ENCODE data around the gene RAB11B.

RAB11B gene

GRCh38 chr19:8397746-8398310, 7.7 kb downstream of the RAB11B start:
- DNase-seq (ENCODE audit: low read depth) = no peak
- no peak for TF ChIP-seq CTCF (IDR thresholded peaks at IDR 0.05; ENCODE audit: low read depth, low read length, missing control alignments)
- H3K4me3 ChIP-seq (ENCODE audit: low read depth, low read length) = no peak overlapping the region
- in situ Hi-C loops (cut with HindIII; ENCODE audit: low sequenced_read_pairs) = no loop called here

GRCh38 chr19:8398311-8398771, 8.2 kb downstream of the RAB11B start:
- in situ Hi-C loops (cut with HindIII; ENCODE audit: low sequenced_read_pairs) = no loop called here
- no peak overlapping the region for H3K4me3 ChIP-seq (ENCODE audit: low read depth, low read length)
- no peak for TF ChIP-seq CTCF (IDR thresholded peaks at IDR 0.05; ENCODE audit: low read depth, low read length, missing control alignments)
- no peak for DNase-seq (ENCODE audit: low read depth)

- no peak for TF ChIP-seq CTCF (IDR thresholded peaks at IDR 0.05; ENCODE audit: low read depth, low read length, missing control alignments)
- no peak overlapping the region for H3K4me3 ChIP-seq (ENCODE audit: low read depth, low read length)
- in situ Hi-C loops (cut with HindIII; ENCODE audit: low sequenced_read_pairs) = no loop called here
- no peak for DNase-seq (ENCODE audit: low read depth)
Measured at GRCh38 chr19:8399681-8400188, 9.6 kb downstream of the RAB11B start.

- no peak for DNase-seq (ENCODE audit: low read depth)
- TF ChIP-seq CTCF (IDR thresholded peaks at IDR 0.05; ENCODE audit: low read depth, low read length, missing control alignments) = no peak
- no peak overlapping the region for H3K4me3 ChIP-seq (ENCODE audit: low read depth, low read length)
- in situ Hi-C loops (cut with HindIII; ENCODE audit: low sequenced_read_pairs) = no loop called here
Measured at GRCh38 chr19:8401981-8402411, 11.8 kb downstream of the RAB11B start.

GRCh38 chr19:8403098-8403819, 13.1 kb downstream of the RAB11B start:
- DNase-seq (ENCODE audit: low read depth) = no peak

GRCh38 chr19:8403820-8404109, 13.6 kb downstream of the RAB11B start:
- in situ Hi-C loops (cut with HindIII; ENCODE audit: low sequenced_read_pairs) = no loop called here
- DNase-seq (ENCODE audit: low read depth) = no peak
- TF ChIP-seq CTCF (IDR thresholded peaks at IDR 0.05; ENCODE audit: low read depth, low read length, missing control alignments) = no peak
- H3K4me3 ChIP-seq (ENCODE audit: low read depth, low read length) = no peak overlapping the region

More at GRCh38 chr19:8403098-8403819, 13.1 kb downstream of the RAB11B start:
- no peak for TF ChIP-seq CTCF (IDR thresholded peaks at IDR 0.05; ENCODE audit: low read depth, low read length, missing control alignments)
- in situ Hi-C loops (cut with HindIII; ENCODE audit: low sequenced_read_pairs) = no loop called here
- H3K4me3 ChIP-seq (ENCODE audit: low read depth, low read length) = no peak overlapping the region

All from astrocyte of the cerebellum (primary cell).